ENCODE data around the gene PKHD1.
A peak's percentile ranks its signal among the peaks of the same experiment; 100 is the strongest.

PKHD1 gene

DNA sequence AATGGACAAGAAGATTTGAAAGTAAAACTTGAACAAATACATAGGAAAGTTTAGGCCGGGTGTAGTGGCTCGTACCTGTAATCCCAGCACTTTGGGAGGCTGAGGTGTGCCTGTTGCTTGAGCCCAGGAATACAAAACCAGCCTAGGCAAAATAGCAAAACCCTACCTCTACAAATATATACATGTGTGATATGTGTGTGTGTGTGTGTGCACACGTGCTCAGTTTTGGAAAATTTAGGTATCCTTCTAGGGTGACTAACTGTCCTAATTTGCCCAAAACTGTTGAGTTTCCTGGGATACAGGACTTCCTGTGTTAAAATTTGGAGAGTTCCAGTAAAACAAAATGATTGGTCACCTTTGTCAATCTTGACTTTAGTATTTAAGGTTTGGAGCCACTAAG is 503.2 kb downstream of the PKHD1 start:
- TF ChIP-seq TAF1 (IDR thresholded peaks at IDR 0.05; ENCODE audit: borderline replicate concordance, insufficient read depth, low read length) (no peak), POLR2AphosphoS5 (IDR thresholded peaks at IDR 0.05; ENCODE audit: low read depth, low read length) (no peak), FOXP2 (optimal IDR thresholded peaks at IDR 0.05; ENCODE audit: borderline replicate concordance, extremely low read depth, extremely low read length, insufficient read depth) (no peak), SIN3A (IDR thresholded peaks at IDR 0.05; ENCODE audit: borderline replicate concordance, insufficient read depth, low read length) (no peak)
- TF ChIP-seq, protein P1, sequence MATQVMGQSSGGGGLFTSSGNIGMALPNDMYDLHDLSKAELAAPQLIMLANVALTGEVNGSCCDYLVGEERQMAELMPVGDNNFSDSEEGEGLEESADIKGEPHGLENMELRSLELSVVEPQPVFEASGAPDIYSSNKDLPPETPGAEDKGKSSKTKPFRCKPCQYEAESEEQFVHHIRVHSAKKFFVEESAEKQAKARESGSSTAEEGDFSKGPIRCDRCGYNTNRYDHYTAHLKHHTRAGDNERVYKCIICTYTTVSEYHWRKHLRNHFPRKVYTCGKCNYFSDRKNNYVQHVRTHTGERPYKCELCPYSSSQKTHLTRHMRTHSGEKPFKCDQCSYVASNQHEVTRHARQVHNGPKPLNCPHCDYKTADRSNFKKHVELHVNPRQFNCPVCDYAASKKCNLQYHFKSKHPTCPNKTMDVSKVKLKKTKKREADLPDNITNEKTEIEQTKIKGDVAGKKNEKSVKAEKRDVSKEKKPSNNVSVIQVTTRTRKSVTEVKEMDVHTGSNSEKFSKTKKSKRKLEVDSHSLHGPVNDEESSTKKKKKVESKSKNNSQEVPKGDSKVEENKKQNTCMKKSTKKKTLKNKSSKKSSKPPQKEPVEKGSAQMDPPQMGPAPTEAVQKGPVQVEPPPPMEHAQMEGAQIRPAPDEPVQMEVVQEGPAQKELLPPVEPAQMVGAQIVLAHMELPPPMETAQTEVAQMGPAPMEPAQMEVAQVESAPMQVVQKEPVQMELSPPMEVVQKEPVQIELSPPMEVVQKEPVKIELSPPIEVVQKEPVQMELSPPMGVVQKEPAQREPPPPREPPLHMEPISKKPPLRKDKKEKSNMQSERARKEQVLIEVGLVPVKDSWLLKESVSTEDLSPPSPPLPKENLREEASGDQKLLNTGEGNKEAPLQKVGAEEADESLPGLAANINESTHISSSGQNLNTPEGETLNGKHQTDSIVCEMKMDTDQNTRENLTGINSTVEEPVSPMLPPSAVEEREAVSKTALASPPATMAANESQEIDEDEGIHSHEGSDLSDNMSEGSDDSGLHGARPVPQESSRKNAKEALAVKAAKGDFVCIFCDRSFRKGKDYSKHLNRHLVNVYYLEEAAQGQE (IDR thresholded peaks at IDR 0.05; ENCODE audit: insufficient read depth in 1 of 2, low read depth in 2 of 2, low read length in 2 of 2) = no peak

DNA sequence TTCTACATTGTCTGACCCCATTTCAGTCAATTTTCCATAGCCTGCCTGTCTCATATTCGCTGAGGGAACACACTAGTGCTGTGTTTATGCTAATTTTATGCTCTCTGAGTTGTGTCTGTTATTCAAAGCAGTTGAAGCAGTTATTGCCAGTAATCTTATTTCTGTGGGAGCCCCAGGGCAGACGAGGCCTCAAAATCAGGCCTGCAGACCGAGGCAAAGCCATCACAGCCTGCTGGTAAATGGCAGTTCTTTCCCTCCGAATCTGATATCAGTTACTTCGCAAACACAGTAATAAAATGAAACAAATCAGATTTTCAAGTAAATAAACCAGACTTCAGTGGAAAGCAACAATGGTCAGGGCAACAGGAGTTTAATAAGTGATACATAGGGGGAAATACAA is 508.4 kb downstream of the PKHD1 start:
- TF ChIP-seq, protein P1 (IDR thresholded peaks at IDR 0.05; ENCODE audit: insufficient read depth in 1 of 2, low read depth in 2 of 2, low read length in 2 of 2) = no peak

DNA sequence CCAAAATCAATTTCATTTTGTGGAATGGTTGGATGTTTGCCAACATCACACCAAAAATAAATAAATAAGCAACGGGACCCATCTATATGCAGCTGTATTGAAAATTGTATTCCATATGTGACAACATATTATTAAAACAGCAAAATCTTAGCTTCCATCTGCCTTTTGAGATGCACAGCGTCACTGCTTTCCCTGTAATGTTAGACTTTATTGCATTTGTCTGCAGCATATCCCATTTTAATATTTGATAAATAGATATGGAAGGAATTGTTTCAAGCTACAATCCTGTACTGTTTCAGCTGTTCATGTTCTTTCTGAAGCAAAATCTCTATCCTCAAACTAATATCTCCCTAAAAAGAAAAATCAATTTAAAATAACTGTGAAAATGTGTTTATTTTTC is 509.1 kb downstream of the PKHD1 start:
- TF ChIP-seq, protein P1 (IDR thresholded peaks at IDR 0.05; ENCODE audit: insufficient read depth in 1 of 2, low read depth in 2 of 2, low read length in 2 of 2) = no peak
- no peak for TF ChIP-seq POLR2AphosphoS5 (IDR thresholded peaks at IDR 0.05; ENCODE audit: low read depth, low read length)
- TF ChIP-seq FOXP2 (optimal IDR thresholded peaks at IDR 0.05; ENCODE audit: borderline replicate concordance, extremely low read depth, extremely low read length, insufficient read depth) = no peak
- TF ChIP-seq SIN3A (IDR thresholded peaks at IDR 0.05; ENCODE audit: borderline replicate concordance, insufficient read depth, low read length) = no peak
- TF ChIP-seq TAF1 (IDR thresholded peaks at IDR 0.05; ENCODE audit: borderline replicate concordance, insufficient read depth, low read length) = no peak

DNA sequence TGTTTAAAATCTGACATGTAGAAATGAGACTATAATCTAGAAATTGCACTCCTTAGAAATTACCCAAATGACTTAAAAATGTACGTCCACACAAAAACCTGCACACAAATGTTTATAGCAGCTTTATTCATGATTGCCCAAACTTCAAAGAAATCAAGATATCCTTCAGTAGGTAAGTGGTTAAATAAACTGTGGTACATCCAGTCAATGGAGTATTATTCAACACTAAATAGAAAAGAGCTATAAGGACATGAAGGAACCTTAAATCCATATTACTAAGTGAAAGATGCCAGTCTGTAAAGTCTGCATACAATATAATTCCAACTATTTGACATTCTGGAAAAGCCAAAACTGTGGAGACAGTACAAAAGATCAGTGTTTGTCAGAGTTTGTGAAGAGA is 513.4 kb downstream of the PKHD1 start:
- TF ChIP-seq, protein P1 (IDR thresholded peaks at IDR 0.05; ENCODE audit: insufficient read depth in 1 of 2, low read depth in 2 of 2, low read length in 2 of 2) = no peak
- TF ChIP-seq POLR2AphosphoS5 (IDR thresholded peaks at IDR 0.05; ENCODE audit: low read depth, low read length) (no peak), FOXP2 (optimal IDR thresholded peaks at IDR 0.05; ENCODE audit: borderline replicate concordance, extremely low read depth, extremely low read length, insufficient read depth) (no peak), TAF1 (IDR thresholded peaks at IDR 0.05; ENCODE audit: borderline replicate concordance, insufficient read depth, low read length) (no peak), SIN3A (IDR thresholded peaks at IDR 0.05; ENCODE audit: borderline replicate concordance, insufficient read depth, low read length) (no peak)

DNA sequence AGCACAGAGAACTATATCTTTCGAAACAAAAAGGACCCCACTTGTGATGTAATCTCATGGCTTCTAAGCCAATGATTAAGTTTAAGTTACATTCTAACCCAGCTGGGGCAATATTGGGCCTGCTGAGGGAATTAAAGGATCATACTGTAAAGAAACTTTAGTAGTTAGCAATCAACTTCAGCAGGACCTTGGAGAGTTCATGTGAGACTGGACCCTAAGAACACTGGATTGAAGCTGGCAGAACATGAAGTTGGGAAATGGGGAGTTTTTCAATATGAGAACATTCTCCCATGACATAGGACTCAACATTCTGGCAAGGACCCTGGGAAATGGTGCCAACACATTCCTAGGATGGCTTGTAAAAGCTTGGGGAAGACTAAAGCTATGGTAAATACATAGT is 516.2 kb downstream of the PKHD1 start:
- no peak for TF ChIP-seq TAF1 (IDR thresholded peaks at IDR 0.05; ENCODE audit: borderline replicate concordance, insufficient read depth, low read length)
- TF ChIP-seq, protein P1 (IDR thresholded peaks at IDR 0.05; ENCODE audit: insufficient read depth in 1 of 2, low read depth in 2 of 2, low read length in 2 of 2) = 0 out of 4 replicates have a peak, but pooled peaks of 1 of the 2 experiments have one; percentile 38
